ENCODE data around the gene THBS1.

The THBS1 gene

DNA sequence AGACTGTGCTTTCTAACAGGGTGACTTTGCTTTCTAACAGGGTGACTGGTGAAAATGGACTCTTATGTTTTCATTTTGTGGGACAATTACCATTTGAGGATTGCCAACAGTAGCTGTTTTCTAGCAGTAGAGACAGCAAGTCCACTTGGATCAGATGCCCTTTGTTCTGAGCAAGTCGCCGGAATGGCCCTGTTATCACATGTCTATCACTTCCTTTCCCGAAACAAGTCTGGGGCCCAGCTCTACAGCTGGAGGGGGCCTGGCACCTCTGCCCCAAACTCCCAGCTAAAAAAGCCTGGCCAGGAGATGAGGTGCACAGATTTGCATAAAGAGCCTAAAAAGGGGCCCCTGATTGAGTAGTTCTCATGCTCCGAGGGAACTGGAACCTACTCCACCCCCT lies 44.6 kb downstream of the THBS1 start:
- TF ChIP-seq, protein P1, sequence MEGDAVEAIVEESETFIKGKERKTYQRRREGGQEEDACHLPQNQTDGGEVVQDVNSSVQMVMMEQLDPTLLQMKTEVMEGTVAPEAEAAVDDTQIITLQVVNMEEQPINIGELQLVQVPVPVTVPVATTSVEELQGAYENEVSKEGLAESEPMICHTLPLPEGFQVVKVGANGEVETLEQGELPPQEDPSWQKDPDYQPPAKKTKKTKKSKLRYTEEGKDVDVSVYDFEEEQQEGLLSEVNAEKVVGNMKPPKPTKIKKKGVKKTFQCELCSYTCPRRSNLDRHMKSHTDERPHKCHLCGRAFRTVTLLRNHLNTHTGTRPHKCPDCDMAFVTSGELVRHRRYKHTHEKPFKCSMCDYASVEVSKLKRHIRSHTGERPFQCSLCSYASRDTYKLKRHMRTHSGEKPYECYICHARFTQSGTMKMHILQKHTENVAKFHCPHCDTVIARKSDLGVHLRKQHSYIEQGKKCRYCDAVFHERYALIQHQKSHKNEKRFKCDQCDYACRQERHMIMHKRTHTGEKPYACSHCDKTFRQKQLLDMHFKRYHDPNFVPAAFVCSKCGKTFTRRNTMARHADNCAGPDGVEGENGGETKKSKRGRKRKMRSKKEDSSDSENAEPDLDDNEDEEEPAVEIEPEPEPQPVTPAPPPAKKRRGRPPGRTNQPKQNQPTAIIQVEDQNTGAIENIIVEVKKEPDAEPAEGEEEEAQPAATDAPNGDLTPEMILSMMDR (IDR thresholded peaks at IDR 0.05; ENCODE audit: insufficient read depth, missing control alignments) = no peak
- FAIRE-seq = no peak

DNA sequence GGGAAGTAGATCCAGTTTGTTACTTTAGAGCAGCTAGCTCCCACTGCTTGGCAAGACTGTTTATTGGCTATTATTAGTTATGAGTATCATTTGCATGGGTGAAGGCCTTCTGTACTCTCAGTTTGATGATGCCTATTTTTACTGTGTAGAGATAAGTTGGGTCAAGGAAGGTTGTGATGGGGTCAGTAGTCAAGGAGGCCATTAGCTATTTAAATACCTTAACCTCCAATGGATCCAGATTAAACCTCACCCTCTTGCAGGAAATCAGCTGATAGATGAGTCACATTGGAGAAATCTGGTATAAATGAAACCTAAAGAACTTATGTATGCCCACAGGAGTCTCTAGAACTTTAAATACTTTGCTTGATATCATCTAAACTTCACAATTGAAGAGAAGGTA lies 45.0 kb downstream of the THBS1 start:
- DNase-seq (ENCODE audit: insufficient read length, low spot score) (no peak), FAIRE-seq (no peak)
- TF ChIP-seq, protein P1 (IDR thresholded peaks at IDR 0.05; ENCODE audit: insufficient read depth, missing control alignments) = no peak

More for the DNA sequence above, 44.6 kb downstream of the THBS1 start:
- DNase-seq (ENCODE audit: insufficient read length, low spot score) = no peak

DNA sequence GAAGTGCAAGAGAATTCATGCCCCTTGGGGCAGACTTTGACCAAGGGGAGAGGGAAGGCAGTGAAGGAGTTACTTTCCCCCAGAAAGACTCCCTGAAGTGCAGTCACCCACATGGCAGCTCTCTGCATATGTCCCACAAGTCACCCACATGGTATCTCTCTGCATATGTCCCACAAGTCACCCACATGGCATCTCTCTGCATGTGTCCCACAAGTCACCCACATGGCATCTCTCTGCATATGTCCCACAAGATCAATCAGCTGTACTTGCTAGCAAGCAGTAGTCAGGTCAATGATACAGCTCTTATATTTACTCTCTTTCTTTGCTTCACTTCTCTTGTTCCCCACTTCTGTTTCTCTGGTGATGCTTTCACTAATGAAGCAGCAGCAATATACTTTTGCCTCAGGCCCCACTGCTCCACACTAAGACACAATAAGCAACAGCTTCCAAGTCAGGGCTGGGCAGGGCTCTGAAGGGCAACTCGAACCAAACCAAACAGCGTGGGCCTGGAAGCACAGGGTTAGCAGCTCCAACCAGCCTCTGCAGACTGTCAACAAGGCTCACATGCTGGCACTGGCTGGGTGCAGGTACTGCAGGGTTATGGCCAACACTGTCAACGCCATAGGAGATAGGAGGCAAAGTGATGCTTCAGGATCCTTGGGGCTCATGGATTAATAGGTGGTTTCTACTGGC lies 46.7 kb downstream of the THBS1 start:
- TF ChIP-seq, protein P1 (IDR thresholded peaks at IDR 0.05; ENCODE audit: insufficient read depth, missing control alignments) = no peak
- FAIRE-seq (no peak), DNase-seq (ENCODE audit: insufficient read length, low spot score) (no peak)

- DNase-seq (ENCODE audit: insufficient read length, low spot score) (no peak), FAIRE-seq (no peak)
- TF ChIP-seq, protein P1 (IDR thresholded peaks at IDR 0.05; ENCODE audit: insufficient read depth, missing control alignments) = no peak
Measured at GRCh38 chr15:39628144-39628508, 47.2 kb downstream of the THBS1 start.

DNA sequence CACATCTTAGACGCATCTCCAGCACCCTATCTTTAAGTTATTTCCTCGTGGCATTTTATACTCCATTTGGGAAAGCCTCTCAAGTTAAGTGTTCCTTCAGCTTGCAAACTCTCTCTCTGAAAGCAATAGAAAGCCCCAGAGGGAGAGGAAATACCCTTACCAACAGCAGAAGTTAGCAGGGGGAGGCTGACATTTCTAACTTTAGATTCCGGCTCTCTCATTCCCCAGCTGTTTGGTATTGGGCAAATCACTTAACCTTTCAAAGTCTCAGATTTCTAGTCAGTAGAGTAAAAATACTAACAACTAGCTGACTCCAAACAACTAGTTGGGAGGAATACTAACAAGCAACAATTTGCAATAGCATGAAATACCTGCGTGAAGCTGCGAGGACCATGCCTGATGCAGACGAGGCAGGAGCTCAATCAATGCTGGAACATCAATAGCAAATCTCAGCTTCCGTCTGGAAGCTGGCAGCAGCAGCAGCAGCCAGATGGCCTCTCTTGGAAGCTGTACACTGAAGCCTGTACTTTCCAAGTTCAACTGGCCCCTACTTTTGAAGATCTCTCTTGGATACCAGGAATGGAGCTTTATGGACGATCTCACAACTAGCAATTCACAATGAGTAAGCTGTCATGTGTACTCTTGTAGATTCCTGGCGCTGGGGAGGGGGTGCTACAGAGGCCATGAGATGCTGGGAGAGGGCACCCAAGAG lies 47.8 kb downstream of the THBS1 start:
- DNase-seq (ENCODE audit: insufficient read length, low spot score) = no peak
- TF ChIP-seq, protein P1 (IDR thresholded peaks at IDR 0.05; ENCODE audit: insufficient read depth, missing control alignments) = no peak
- FAIRE-seq = no peak

DNA sequence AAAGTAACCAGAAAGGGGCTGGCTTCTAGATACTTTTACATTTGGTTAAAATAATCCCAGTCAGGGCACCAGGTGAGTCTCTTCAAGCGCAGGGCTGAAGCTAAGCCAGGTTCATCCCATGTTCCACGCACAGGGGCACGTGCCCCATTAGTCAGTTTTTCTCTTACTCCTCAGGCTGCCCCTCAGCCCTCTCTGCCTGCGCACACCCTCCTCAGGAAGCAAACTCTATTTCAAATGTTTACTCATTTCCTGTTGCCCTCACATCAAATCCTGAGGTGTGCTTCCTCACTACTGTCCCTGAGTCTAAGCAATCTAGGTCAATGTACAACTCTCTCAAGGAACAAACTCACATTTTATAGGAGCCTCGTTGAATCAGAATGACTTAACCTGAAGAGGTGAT lies 48.5 kb downstream of the THBS1 start:
- FAIRE-seq (no peak), DNase-seq (ENCODE audit: insufficient read length, low spot score) (no peak)

More for the DNA sequence above, 48.5 kb downstream of the THBS1 start:
- TF ChIP-seq, protein P1 (IDR thresholded peaks at IDR 0.05; ENCODE audit: insufficient read depth, missing control alignments) = no peak
